Activated CD8-positive, alpha-beta T cell treated with anti-CD3 and anti-CD28 coated beads for 36 hours (primary cell): ENCODE results near the gene PRR12. TPM values are rescaled to one million over a fixed set of nuclear protein-coding genes. Genes with fewer than 3 reads are reported as not detected.

ENCODE experiments used
- ATAC-seq: fragments of 200-7000 bp; cut with Tn5 transposase; one replicate; pipeline ENCODE4 v1.10.0; 2021; ENCODE audit warnings: mild to moderate bottlenecking, moderate library complexity
- CTCF ChIA-PET: fragments of 350-600 bp; sonication (Branson Sonifier 250); formaldehyde crosslinking; loops from one replicate; lab custom pipeline; 2021; ENCODE audit warnings: antibody characterized with exemption; lab: Charles Lee
- POLR2A ChIA-PET: fragments of 350-600 bp; sonication (Branson Sonifier 250); formaldehyde crosslinking; loops from one replicate; lab custom pipeline; 2021; ENCODE audit warnings: antibody characterized with exemption; lab: Charles Lee
- DNase-seq: peaks from one replicate; pipeline ENCODE4 v3.0.0-alpha.2; 2020
- H3K27ac Mint-ChIP-seq: one replicate; pipeline ENCODE4 v1.8.0; 2021; ENCODE audit warnings: mild to moderate bottlenecking, mixed read lengths
- H3K27me3 Mint-ChIP-seq: one replicate; pipeline ENCODE4 v1.8.0; 2021; ENCODE audit warnings: mixed read lengths
- H3K36me3 Mint-ChIP-seq: one replicate; pipeline ENCODE4 v1.8.0; 2021; ENCODE audit warnings: low read depth, mixed read lengths
- H3K4me1 Mint-ChIP-seq: one replicate; pipeline ENCODE4 v1.8.0; 2021; ENCODE audit warnings: low read depth, mixed read lengths
- H3K4me3 Mint-ChIP-seq: one replicate; pipeline ENCODE4 v1.8.0; 2021; ENCODE audit warnings: mild to moderate bottlenecking, moderate library complexity, mixed read lengths
- H3K9me3 Mint-ChIP-seq: one replicate; pipeline ENCODE4 v1.8.0; 2021; ENCODE audit warnings: mixed read lengths
- CTCF ChIP-seq: fragments of 200-600 bp; IDR thresholded peaks from one replicate; pipeline ENCODE4 v1.8.0; 2022; ENCODE audit warnings: antibody characterized with exemption, mild to moderate bottlenecking
- intact Hi-C: fragments of 100-400 bp; cut with micrococcal nuclease; formaldehyde crosslinking; loops from one replicate; pipeline ENCODE4 v1.10.0; 2022
- total RNA-seq, 2 experiments: library from RNA; stranded (reverse); gene quantifications; one replicate each; pipeline ENCODE4 v1.2.3, GENCODE V29; 2021

Gene PRR12
- total RNA-seq, 2 experiments from 2014 or later = 16.0 to 17.8 TPM

GRCh38 chr19:49652551-49653465, 61.8 kb downstream of the PRR12 start:
- intact Hi-C loops = no loop called here
- ChIA-PET POLR2A (no interaction called here), CTCF (no interaction called here)
- Mint-ChIP-seq H3K36me3 (peaks cover 23% of the 10 kb centered on the region), H3K27ac (no peak overlapping the region), H3K4me3 (no peak overlapping the region), H3K9me3 (no peaks in the 10 kb centered on the region), H3K4me1 (peaks cover 2% of the 10 kb centered on the region), H3K27me3 (no peaks in the 10 kb centered on the region)
- no peak for ATAC-seq
- DNase-seq = no peak
- no peak for TF ChIP-seq CTCF

GRCh38 chr19:49653466-49653806, 62.5 kb downstream of the PRR12 start:
- peaks cover 2% of the 10 kb centered on the region for H3K4me1 Mint-ChIP-seq
- no peak overlapping the region for H3K4me3 Mint-ChIP-seq
- peaks cover 24% of the 10 kb centered on the region for H3K36me3 Mint-ChIP-seq
- no peaks in the 10 kb centered on the region for H3K27me3 Mint-ChIP-seq
- no peak for DNase-seq
- CTCF ChIA-PET = no interaction called here
- no peak overlapping the region for H3K27ac Mint-ChIP-seq
- no peaks in the 10 kb centered on the region for H3K9me3 Mint-ChIP-seq
- TF ChIP-seq CTCF = no peak
- intact Hi-C loops = no loop called here
- ATAC-seq = no peak
- POLR2A ChIA-PET = no interaction called here

- intact Hi-C loops = no loop called here
- Mint-ChIP-seq H3K4me3 (no peak overlapping the region), H3K27ac (no peak overlapping the region), H3K4me1 (peaks cover 2% of the 10 kb centered on the region), H3K9me3 (no peaks in the 10 kb centered on the region), H3K27me3 (no peaks in the 10 kb centered on the region), H3K36me3 (peaks cover 32% of the 10 kb centered on the region)
- no peak for TF ChIP-seq CTCF
- CTCF ChIA-PET = no interaction called here
- POLR2A ChIA-PET = no interaction called here
- ATAC-seq (no peak), DNase-seq (no peak)
These were observed 63.6 kb downstream of the PRR12 start for GRCh38 chr19:49654581-49654980.

- peaks cover 36% of the 10 kb centered on the region for H3K36me3 Mint-ChIP-seq
- CTCF ChIA-PET = interaction anchor here (0.8 to 1.3 kb wide), 3 partner anchors 17 to 61 kb away, joined by 3 to 4 read pairs (median 3); no protein-coding TSS in a partner anchor
- ATAC-seq (no peak), DNase-seq (no peak)
- intact Hi-C loops = no loop called here
- POLR2A ChIA-PET = interaction anchor here (0.8 to 1.8 kb wide), 8 partner anchors 8 to 348 kb away, joined by 3 to 9 read pairs (median 3); partner anchors contain the start of genes BCL2L12, IRF3 and SCAF1
- H3K9me3 Mint-ChIP-seq = no peaks in the 10 kb centered on the region
- no peak for TF ChIP-seq CTCF
- no peaks in the 10 kb centered on the region for H3K27me3 Mint-ChIP-seq
- no peak overlapping the region for H3K27ac Mint-ChIP-seq
- no peak overlapping the region for H3K4me3 Mint-ChIP-seq
- H3K4me1 Mint-ChIP-seq = peaks cover 5% of the 10 kb centered on the region
These were observed 64.8 kb downstream of the PRR12 start for GRCh38 chr19:49655570-49656455.
